Heart right ventricle (tissue), 16 donors: Measurements from ENCODE around the gene AGPAT1. TPM values are rescaled to one million over a fixed set of nuclear protein-coding genes. Genes with fewer than 3 reads are reported as not detected.
A peak's percentile ranks its signal among the peaks of the same experiment; 100 is the strongest.
"Not testable (repeated sequence)": the region's sequence is repeated elsewhere in the genome, so short reads cannot be mapped to it uniquely, and the experiment has no call there.

Source experiments
- ATAC-seq, 8 donors: fragments of 200-7000 bp; cut with Tn5 transposase; one replicate each; pipeline ENCODE4 v1.9.1; 2020; ENCODE audit warnings: mild to moderate bottlenecking in 8 of 8, moderate library complexity in 8 of 8, moderate number of reproducible peaks in 1 of 8
- DNase-seq, 2 donors: peaks; one replicate each; pipeline ENCODE4 v3.0.0-alpha.2; 2020
- H3K27ac ChIP-seq, 10 donors: fragments of 200-600 bp; sonication (generic) in 2 of 10; one replicate each; pipeline versions ENCODE4 v1.5.0 to v1.8.0; 2020 to 2022; ENCODE audit warnings: mild to moderate bottlenecking in 3 of 10
- H3K27me3 ChIP-seq, 7 donors: fragments of 200-600 bp; one replicate each; pipeline ENCODE4 v1.8.0; 2021 to 2022; ENCODE audit warnings: mild to moderate bottlenecking in 2 of 7
- H3K36me3 ChIP-seq, 9 donors: fragments of 200-600 bp; sonication (generic) in 1 of 9; one replicate each; pipeline versions ENCODE4 v1.5.0 to v1.8.0; 2020 to 2022; ENCODE audit warnings: mild to moderate bottlenecking in 2 of 9
- H3K4me1 ChIP-seq, 9 donors: fragments of 200-600 bp; sonication (generic) in 1 of 9; one replicate each; pipeline versions ENCODE4 v1.5.0 to v1.8.0; 2020 to 2022; ENCODE audit warnings: mild to moderate bottlenecking in 4 of 9
- H3K4me3 ChIP-seq, 10 donors: fragments of 200-600 bp; sonication (generic) in 2 of 10; one replicate each; pipeline versions ENCODE4 v1.5.0 to v1.8.0; 2020 to 2022; ENCODE audit warnings: mild to moderate bottlenecking in 7 of 10, moderate library complexity in 2 of 10
- H3K9me3 ChIP-seq, 11 donors: fragments of 200-600 bp in 10 of 11; sonication (generic) in 2 of 11; one replicate each; pipeline versions ENCODE4 v1.5.0 to v1.8.0; 2013 to 2022; ENCODE audit warnings: mild to moderate bottlenecking in 2 of 11, control low read depth in 1 of 11, moderate library complexity in 1 of 11
- WGBS, 2 donors: extraction: QIAGEN DNeasy Blood & Tissue Kit; methylation state at CpG; one replicate each; pipeline ENCODE4 v1.1.7; 2013; ENCODE audit warnings: inconsistent platforms in 1 of 2; 5-methylcytosine and 5-hydroxymethylcytosine counted together
- intact Hi-C, 10 donors: fragments of 100-400 bp; cut with DNase I; formaldehyde crosslinking; loops; one replicate each; pipeline versions ENCODE4 v1.11.1 to v1.14.2; 2022
- polyA plus RNA-seq, 2 donors: library from polyadenylated mRNA; stranded (reverse); fragments of 200-250 nt; gene quantifications; one replicate each; pipeline ENCODE4 v1.2.3, GENCODE V29; 2013
- total RNA-seq, 10 donors: library from RNA; stranded (reverse); fragmentation: NEBNext Ultra II Directional in 3 of 10; extraction: Animal tissue kit (Norgen Biotek cat#: 25700) in 3 of 10; gene quantifications; one replicate each; pipeline versions ENCODE4 v1.2.1 to v1.2.4, GENCODE V29; 2021 to 2023
- TF ChIP-seq, protein P1 (sequence below), 9 donors: fragments of 200-600 bp; sonication (generic) in 2 of 9; IDR thresholded peaks; one replicate each; pipeline versions ENCODE4 v1.5.0 to v1.8.0; 2021 to 2022; ENCODE audit warnings: antibody characterized with exemption in 9 of 9, mild to moderate bottlenecking in 5 of 9, moderate library complexity in 1 of 9
- donor health status: Arrhythmogenic right ventricular cardiomyopathy.
- donor health status: ischemic (EF 13 %, LVEDD 7.1; RV severe dilation, severe dysfunction).
- donor health status: healthy with polysubstance abuse.
- donor health status: DM: no; HTN: yes; CAD: no.
- donor health status: DM: no; HTN: no; CAD: no.
- donor health status: ischemic (EF 25% LVEDD 6.9; RV normal size, moderate dysfunction).
- donor health status: ischemic (EF 25% LVEDD 5.7; RV mildly dilated, moderate dysfunction).
- donor health status: healthy.
- donor health status: DM: yes; HTN: yes; CAD: no.
- donor health status: Ischemic cardiomyopathy.
- donor health status: ischemic (EF 35%, LVEDD 5.7; RV mildly dilated, moderate dysfunction).
- donor health status: nonischemic (EF 11% LVEDD 7.7; RV severe dilation, severe dysfunction).
- donor health status: DM: yes; HTN: yes; CAD: no.
- donor health status: PGD.
- donor health status: ischemic (EF 29% LVEDD 5.4; RV normal size, mild dysfunction).
- donor health status: nonischemic (EF 23%, LVEDD 6.1; RV moderate dilation, normal function).

The AGPAT1 gene
- total and polyA plus RNA-seq, 12 donors = 39.0 to 63.1 (median 49.1) TPM

DNA sequence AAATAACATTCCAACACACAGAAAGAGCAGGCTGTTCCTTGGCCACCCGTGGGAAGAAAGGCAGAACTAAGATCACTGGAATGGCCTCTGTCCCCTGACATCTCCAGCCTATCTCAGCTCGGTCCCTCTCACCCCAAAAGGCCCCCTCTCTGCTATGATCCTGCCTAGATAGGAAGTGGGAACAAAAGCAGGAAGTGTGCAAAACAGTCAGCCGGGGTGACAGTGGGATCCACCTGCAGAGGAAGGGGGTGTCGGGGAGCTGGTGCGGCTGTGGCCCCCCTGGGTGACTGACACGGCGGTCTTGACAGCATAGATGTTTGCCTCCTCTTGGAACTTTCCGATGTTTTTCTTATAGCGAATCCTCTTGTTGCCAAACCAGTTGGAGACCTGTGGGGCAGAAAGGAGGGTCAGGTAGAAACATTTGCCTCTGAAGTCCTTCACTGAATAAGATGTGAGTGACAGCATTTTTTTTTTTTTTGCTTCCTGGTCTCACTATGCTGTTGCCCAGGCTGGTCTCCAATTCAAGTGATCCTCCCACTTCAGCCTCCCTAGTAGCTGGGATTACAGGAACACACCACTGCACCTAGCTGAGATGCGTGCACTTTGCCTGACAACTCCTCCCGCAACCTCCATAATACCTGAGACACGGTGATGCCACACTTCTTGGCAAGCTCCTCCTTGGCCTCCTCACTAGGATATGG, 11.3 kb upstream of the AGPAT1 start:
- DNase-seq (no peak), ATAC-seq (no peak)
- H3K27me3 ChIP-seq = no peaks in the 10 kb centered on the region
- H3K9me3 ChIP-seq = no peaks in the 10 kb centered on the region
- WGBS, 2 donors = 60 to 66% methylated on average over 12 of the region's 12 CpGs
- intact Hi-C loops = no loop called here
- H3K4me1 ChIP-seq = peaks cover 19 to 86% (median 68%) of the 10 kb centered on the region in 9 donors
- TF ChIP-seq, protein P1, sequence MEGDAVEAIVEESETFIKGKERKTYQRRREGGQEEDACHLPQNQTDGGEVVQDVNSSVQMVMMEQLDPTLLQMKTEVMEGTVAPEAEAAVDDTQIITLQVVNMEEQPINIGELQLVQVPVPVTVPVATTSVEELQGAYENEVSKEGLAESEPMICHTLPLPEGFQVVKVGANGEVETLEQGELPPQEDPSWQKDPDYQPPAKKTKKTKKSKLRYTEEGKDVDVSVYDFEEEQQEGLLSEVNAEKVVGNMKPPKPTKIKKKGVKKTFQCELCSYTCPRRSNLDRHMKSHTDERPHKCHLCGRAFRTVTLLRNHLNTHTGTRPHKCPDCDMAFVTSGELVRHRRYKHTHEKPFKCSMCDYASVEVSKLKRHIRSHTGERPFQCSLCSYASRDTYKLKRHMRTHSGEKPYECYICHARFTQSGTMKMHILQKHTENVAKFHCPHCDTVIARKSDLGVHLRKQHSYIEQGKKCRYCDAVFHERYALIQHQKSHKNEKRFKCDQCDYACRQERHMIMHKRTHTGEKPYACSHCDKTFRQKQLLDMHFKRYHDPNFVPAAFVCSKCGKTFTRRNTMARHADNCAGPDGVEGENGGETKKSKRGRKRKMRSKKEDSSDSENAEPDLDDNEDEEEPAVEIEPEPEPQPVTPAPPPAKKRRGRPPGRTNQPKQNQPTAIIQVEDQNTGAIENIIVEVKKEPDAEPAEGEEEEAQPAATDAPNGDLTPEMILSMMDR (IDR thresholded peaks at IDR 0.05) = no peak
- H3K27ac ChIP-seq = peak overlapping the region in 9 of 10 donors; percentile 60 to 99 (median 76)
- H3K36me3 ChIP-seq = peaks cover 0 to 50% (median 21%) of the 10 kb centered on the region in 9 donors
- H3K4me3 ChIP-seq = peak overlapping the region in 1 of 10 donors; percentile 82

DNA sequence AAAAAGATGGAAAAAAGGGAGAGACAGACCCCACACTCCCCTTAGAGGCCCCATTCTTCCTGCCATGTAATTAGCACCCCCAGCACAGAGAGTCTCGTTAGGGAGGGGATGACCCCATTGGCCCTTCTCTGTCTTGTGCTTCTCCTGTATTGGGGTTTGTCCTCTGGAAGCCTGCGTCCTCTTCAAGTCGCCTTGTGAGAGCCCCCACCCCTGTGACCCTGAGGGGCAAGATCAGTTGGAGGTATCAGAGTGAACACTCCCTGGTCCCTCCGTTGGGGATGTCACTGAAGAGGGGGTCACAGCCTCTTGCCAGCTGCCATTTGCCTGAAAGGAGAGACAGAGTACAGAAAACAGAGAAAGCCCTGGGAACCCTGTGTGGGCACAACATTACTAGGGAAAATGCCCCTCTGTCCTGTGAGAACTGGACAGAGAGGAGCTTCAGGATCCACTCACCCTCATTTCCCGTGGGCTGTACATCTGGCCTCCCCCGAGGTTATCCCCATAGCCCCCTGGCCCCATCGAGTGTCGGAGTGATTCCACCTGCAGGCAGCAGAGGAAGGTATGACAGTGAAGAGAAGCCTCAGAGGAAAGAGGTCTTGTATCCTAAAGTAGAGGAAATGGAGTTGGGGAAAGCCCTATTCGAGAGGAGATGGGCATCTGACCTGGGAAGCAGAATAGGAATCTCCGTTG, 10.4 kb upstream of the AGPAT1 start:
- DNase-seq, intact Hi-C loops, ATAC-seq, H3K4me3 ChIP-seq, H3K27me3 ChIP-seq, H3K9me3 ChIP-seq: not testable (repeated sequence)
- peak overlapping the region; percentile 60 to 99 (median 76) for H3K27ac ChIP-seq
- WGBS, 2 donors = 60 to 64% methylated on average over 10 of the region's 10 CpGs
- peaks cover 19 to 86% (median 63%) of the 10 kb centered on the region in 9 donors for H3K4me1 ChIP-seq
- H3K36me3 ChIP-seq = peaks cover 0 to 58% (median 21%) of the 10 kb centered on the region in 9 donors

DNA sequence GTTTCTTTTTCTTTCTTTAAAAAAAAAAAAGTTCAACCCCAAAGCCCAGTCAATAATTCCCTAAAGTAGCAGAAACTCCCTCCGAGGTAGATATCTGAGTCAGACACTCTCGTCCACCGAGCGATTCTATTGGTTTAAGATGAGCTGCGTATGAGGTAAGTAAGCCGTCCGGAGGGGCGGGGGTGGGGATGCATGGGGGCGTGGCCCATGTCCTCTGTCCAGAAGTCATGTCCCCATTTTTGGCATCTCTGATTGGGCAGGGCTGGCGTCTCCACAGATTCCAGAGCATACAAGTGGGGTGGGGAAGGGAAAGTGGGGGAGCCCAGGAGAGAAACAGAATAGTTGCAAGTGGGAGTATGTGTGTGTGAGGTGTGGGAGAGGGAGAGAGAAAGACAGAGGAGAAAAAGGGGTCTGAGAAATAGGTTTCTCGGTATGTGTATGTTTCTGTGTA, 9.8 kb upstream of the AGPAT1 start:
- H3K27me3 ChIP-seq, H3K9me3 ChIP-seq, intact Hi-C loops, H3K4me3 ChIP-seq: not testable (repeated sequence)
- H3K27ac ChIP-seq = peak overlapping the region; percentile 60 to 99 (median 76)
- peaks cover 0 to 64% (median 21%) of the 10 kb centered on the region in 9 donors for H3K36me3 ChIP-seq
- 16 to 18% methylated on average over 11 of the region's 11 CpGs for WGBS, 2 donors
- ATAC-seq (peak; percentile 45 to 76 (median 56)), DNase-seq (peak; percentile 81 to 89)
- H3K4me1 ChIP-seq = peaks cover 16 to 86% (median 58%) of the 10 kb centered on the region in 9 donors

DNA sequence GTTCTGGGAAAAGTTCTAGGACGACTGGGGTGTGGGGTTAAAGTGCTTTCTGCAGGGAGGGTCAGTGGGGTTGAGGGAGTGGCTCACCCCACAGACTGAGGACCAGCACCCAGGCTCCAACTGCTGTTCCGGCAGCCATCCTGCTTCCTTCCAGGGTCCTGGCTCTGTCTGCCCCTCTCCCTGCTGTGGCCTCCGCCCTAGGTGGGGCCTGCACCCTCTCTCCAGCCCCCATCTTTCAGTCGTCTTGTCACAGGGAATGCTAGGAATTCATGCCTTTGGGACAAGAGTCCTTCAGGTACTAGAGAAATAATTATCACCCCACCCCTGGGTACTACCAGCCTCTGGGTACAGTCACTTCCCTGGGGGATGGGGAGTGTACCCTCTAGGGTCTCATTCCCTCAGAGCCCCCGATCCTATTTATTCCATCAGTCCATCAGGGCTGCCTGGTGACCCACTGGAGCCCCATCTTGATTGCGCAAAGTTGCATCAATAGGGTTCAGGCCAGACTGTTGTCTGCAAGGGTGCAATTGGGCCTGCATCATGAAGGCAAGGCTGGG, 8.3 kb upstream of the AGPAT1 start, which contains the start of gene AGER:
Gene AGER (minus strand): TSS at position 170 of the 557 bp plus-strand sequence. CDS start 31 bp downstream, at position 139.
- H3K9me3 ChIP-seq = no peaks in the 10 kb centered on the region
- H3K27me3 ChIP-seq = no peaks in the 10 kb centered on the region
- H3K4me1 ChIP-seq = peaks cover 20 to 97% (median 64%) of the 10 kb centered on the region in 9 donors
- H3K4me3 ChIP-seq = no peak within 1 kb of the TSS
- H3K27ac ChIP-seq = peak within 1 kb of the TSS; percentile 22 to 99 (median 75)
- intact Hi-C loops = no loop called here
- H3K36me3 ChIP-seq = peaks cover 0 to 76% (median 26%) of the 10 kb centered on the region in 9 donors
- ATAC-seq (no peak), DNase-seq (no peak)
- 71 to 72% methylated on average over 6 of the region's 6 CpGs for WGBS, 2 donors
- TF ChIP-seq, protein P1 (IDR thresholded peaks at IDR 0.05) = no peak

DNA sequence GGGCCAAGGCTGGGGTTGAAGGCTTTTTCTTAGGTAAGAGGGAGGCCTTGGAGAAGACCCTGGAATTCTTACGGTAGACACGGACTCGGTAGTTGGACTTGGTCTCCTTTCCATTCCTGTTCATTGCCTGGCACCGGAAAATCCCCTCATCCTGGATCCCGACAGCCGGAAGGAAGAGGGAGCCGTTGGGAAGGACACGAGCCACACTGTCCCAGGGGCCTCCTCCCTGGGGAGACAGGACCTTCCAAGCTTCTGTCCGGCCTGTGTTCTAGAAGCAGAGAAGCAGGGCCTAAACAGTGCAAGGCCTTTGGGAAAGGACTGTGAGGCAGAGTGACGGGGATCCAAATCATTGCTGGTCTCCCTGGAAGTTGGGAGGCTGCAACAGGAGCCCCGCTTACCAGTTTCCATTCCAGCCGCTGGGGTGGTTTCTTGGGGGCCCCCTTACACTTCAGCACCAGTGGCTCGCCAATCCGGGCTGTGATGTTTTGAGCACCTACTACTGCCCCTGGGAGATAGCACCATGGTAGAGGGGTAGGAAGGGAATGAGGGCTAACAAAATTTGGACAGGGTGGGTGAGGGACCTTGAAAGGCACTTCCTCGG, 7.7 kb upstream of the AGPAT1 start:
- intact Hi-C loops = no loop called here
- Histone ChIP-seq H3K27me3 (no peaks in the 10 kb centered on the region), H3K27ac (peak overlapping the region; percentile 22 to 99 (median 66)), H3K36me3 (peaks cover 0 to 76% (median 26%) of the 10 kb centered on the region in 9 donors), H3K4me1 (peaks cover 18 to 97% (median 65%) of the 10 kb centered on the region in 9 donors), H3K4me3 (no peak overlapping the region), H3K9me3 (no peaks in the 10 kb centered on the region)
- TF ChIP-seq, protein P1 (IDR thresholded peaks at IDR 0.05) = no peak
- DNase-seq (peak in 1 of 2 donors; percentile 60), ATAC-seq (peak in 1 of 8 donors; percentile 18)
- 64 to 71% methylated on average over 15 of the region's 15 CpGs for WGBS, 2 donors
